ENCODE data around the gene LRRC8C. TPM values are rescaled to one million over a fixed set of nuclear protein-coding genes. Genes with fewer than 3 reads are reported as not detected.
A peak's percentile ranks its signal among the peaks of the same experiment; 100 is the strongest.

The LRRC8C gene
- total and polyA plus RNA-seq, 2 experiments from 2014 or later, result 0.70 to 1.5 TPM

GRCh38 chr1:89719502-89720306, 86.8 kb downstream of the LRRC8C start:
- Histone ChIP-seq H4K20me1 (ENCODE audit: insufficient read depth, poor library complexity, severe bottlenecking) (no peaks in the 10 kb centered on the region), H3K27me3 (no peaks in the 10 kb centered on the region), H3K27ac (peak overlapping the region; percentile 18), H2AFZ (no peak overlapping the region), H3K79me2 (no peaks in the 10 kb centered on the region), H3K9me3 (ENCODE audit: low read depth) (no peaks in the 10 kb centered on the region), H3K36me3 (replicated peaks; ENCODE audit: insufficient read depth, low read depth) (no peaks in the 10 kb centered on the region), H3K4me1 (ENCODE audit: insufficient read depth) (peaks cover 10% of the 10 kb centered on the region), H3K4me3 (no peak overlapping the region), H3K4me2 (peak overlapping the region; percentile 21), H3K9me2 (replicated peaks; ENCODE audit: insufficient read depth) (no peaks in the 10 kb centered on the region)
- 51% methylated on average over 5 of the region's 5 CpGs for WGBS (ENCODE audit: low lambda C conversion rate, missing lambda C conversion rate)
- DNase-seq (ENCODE audit: low spot score), result no peak
- TF ChIP-seq EZH2 (IDR thresholded peaks at IDR 0.05; ENCODE audit: borderline replicate concordance) (no peak), EZH2phosphoT487 (IDR thresholded peaks at IDR 0.05; ENCODE audit: low read depth, severe bottlenecking, unreplicated experiment) (no peak), CTCF (IDR thresholded peaks at IDR 0.05; ENCODE audit: poor library complexity) (no peak)

GRCh38 chr1:89720839-89721238, 87.9 kb downstream of the LRRC8C start:
- no peaks in the 10 kb centered on the region for H3K36me3 ChIP-seq (replicated peaks; ENCODE audit: insufficient read depth, low read depth)
- WGBS (ENCODE audit: low lambda C conversion rate, missing lambda C conversion rate), result 88% methylated on average over 1 of the region's 1 CpG
- TF ChIP-seq CTCF (IDR thresholded peaks at IDR 0.05; ENCODE audit: poor library complexity), result no peak
- TF ChIP-seq EZH2 (IDR thresholded peaks at IDR 0.05; ENCODE audit: borderline replicate concordance), result no peak
- no peak for TF ChIP-seq EZH2phosphoT487 (IDR thresholded peaks at IDR 0.05; ENCODE audit: low read depth, severe bottlenecking, unreplicated experiment)

DNA sequence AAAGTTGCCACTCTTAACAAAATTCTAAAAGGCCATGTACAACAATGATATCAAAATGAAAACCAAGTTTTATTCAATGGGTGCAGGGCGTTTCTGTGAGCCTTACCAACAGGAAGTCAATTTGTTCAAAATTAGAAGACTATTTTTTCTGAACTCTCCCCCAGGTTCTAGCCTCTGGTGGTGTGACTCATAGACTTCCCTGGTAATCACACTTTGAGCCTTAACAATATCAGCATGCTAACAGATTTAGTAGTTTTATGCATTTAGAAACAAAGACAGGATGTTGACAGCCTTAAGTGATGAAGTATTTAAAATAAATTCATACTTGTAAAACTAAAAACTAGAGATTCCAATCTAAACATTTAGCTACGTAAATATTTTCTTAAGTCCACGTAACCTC, 88.4 kb downstream of the LRRC8C start:
- WGBS (ENCODE audit: low lambda C conversion rate, missing lambda C conversion rate), result 70% methylated on average over 3 of the region's 3 CpGs
- no peaks in the 10 kb centered on the region for H4K20me1 ChIP-seq (ENCODE audit: insufficient read depth, poor library complexity, severe bottlenecking)
- H3K27me3 ChIP-seq, result no peaks in the 10 kb centered on the region
- no peak for DNase-seq (ENCODE audit: low spot score)
- peaks cover 10% of the 10 kb centered on the region for H3K4me1 ChIP-seq (ENCODE audit: insufficient read depth)
- no peaks in the 10 kb centered on the region for H3K9me2 ChIP-seq (replicated peaks; ENCODE audit: insufficient read depth)
- H2AFZ ChIP-seq, result no peak overlapping the region
- no peaks in the 10 kb centered on the region for H3K79me2 ChIP-seq
- no peaks in the 10 kb centered on the region for H3K36me3 ChIP-seq (replicated peaks; ENCODE audit: insufficient read depth, low read depth)
- TF ChIP-seq EZH2phosphoT487 (IDR thresholded peaks at IDR 0.05; ENCODE audit: low read depth, severe bottlenecking, unreplicated experiment) (no peak), CTCF (IDR thresholded peaks at IDR 0.05; ENCODE audit: poor library complexity) (no peak), EZH2 (IDR thresholded peaks at IDR 0.05; ENCODE audit: borderline replicate concordance) (no peak)
- H3K4me2 ChIP-seq, result no peak overlapping the region
- no peak overlapping the region for H3K27ac ChIP-seq
- no peaks in the 10 kb centered on the region for H3K9me3 ChIP-seq (ENCODE audit: low read depth)
- H3K4me3 ChIP-seq, result no peak overlapping the region

More at GRCh38 chr1:89720839-89721238, 87.9 kb downstream of the LRRC8C start:
- Histone ChIP-seq H3K9me2 (replicated peaks; ENCODE audit: insufficient read depth) (no peaks in the 10 kb centered on the region), H2AFZ (no peak overlapping the region), H4K20me1 (ENCODE audit: insufficient read depth, poor library complexity, severe bottlenecking) (no peaks in the 10 kb centered on the region), H3K9me3 (ENCODE audit: low read depth) (no peaks in the 10 kb centered on the region), H3K4me3 (no peak overlapping the region), H3K4me1 (ENCODE audit: insufficient read depth) (peaks cover 10% of the 10 kb centered on the region), H3K79me2 (no peaks in the 10 kb centered on the region), H3K27me3 (no peaks in the 10 kb centered on the region), H3K27ac (no peak overlapping the region), H3K4me2 (no peak overlapping the region)
- DNase-seq (ENCODE audit: low spot score), result no peak

Measured in hepatocyte (in vitro differentiated cells).